GM21515 (cell line): ENCODE data around the gene SDC4.

Source experiments
- ATAC-seq: cut with Tn5 transposase; IDR thresholded peaks from one replicate; pipeline ENCODE4 v1.9.1; 2021; ENCODE audit not compliant: unreplicated experiment

Gene SDC4, protein sequence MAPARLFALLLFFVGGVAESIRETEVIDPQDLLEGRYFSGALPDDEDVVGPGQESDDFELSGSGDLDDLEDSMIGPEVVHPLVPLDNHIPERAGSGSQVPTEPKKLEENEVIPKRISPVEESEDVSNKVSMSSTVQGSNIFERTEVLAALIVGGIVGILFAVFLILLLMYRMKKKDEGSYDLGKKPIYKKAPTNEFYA

GRCh38 chr20:45347936-45348778 is at the start of gene SDC4:
Gene SDC4 (minus strand): TSS chr20:45348424. CDS start chr20:45348384, 40 bp downstream.
- no peak for ATAC-seq

DNA sequence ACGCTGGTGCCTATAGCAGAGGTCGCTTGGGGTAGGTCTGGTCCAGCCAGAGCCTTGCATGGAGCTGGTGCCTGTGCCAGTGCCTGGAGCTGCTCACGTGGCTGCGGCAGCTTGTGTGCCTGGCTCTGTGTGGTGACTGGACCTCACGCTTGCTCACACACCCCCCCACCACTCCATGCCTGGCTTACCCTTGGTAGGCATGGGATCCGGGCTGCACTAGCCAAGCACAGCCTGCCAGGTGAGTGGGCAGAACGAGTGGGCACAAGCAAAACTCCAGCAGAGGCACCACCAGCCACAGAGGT is 46.8 kb upstream of the SDC4 start:
- ATAC-seq: no peak

DNA sequence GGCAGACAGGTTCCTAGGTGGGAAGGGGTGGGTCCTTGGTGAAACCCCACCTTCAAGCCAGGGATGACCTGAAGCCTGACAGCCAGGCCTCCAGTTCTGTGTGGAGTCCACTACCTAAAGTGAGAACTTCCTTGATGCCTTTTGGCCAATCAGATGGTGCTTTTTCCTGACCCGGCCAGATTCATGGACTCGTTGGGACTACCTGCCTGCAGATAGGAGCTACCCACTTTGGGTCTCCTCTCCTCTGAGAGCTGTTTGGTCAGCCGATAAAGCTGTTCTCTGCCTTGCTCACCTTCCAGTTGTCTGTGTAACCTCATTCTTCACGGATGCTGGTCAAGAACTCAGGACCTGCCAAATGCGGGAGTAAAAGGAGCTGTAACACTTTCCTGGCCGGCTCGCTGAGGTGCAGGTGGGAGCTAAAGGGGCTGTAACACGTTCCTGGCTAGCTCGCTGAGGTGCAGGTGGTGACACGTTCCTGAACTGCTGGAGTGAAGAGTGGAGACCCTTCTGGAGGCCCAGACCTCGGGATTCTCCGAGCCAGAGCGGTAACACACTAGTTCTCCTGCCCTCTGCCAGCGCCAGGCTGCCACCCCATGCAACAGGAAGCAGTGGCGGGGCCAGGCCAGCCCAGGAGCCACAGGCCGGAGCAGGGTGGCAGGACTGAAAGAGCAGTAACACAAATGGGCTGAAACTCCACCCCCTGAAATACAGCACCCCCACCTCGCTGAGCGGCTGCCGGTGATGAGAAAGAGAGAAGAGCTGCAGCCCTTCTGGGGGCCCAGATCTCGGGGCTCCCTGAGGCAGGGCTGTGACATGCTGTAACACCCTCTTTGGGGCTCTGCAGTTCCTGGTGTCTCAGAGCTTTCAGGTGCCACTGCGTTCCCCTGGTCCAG is 46.2 kb upstream of the SDC4 start:
- ATAC-seq: no peak

GRCh38 chr20:45392733-45393132 is 44.5 kb upstream of the SDC4 start:
- ATAC-seq: no peak

DNA sequence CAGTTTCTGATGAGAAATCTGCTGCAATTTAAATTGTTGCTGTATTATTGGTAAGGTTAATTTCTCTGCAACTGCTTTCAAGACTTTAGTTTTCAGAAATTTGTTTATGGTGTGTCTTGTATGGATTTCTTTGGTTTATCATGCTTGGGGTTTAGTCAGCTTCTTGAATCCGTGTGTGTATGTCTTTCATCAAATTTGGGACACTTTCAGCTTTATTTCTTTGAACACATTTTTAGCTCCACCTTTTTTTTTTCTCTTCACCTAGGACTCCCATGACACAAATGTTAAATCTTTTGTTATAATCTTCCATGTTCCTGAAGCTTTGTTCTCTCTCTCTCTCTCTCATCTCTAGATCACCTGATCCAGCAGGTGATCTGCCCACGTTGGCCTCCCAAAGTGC is 43.3 kb upstream of the SDC4 start:
- ATAC-seq: no peak

DNA sequence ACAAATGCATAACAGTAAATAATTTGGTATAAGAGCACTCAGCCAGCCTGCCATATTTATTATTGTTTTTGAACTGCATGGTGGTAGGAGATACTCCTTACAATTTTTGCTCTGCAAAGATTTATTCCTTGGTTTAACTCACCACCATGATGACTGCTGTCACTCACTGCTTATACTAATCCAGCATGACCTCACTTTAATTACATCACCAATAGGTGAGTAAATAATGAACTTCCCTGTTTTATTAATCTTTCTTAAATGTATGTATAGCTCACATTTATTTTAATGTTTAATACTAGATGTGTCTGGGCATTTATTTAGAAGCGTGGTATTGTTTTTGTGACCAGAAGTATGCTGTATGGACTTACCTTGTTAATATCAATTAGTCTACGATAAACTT is 42.7 kb upstream of the SDC4 start:
- no peak for ATAC-seq

- no peak for ATAC-seq
Measured at GRCh38 chr20:45387274-45387673, 39.0 kb upstream of the SDC4 start.

DNA sequence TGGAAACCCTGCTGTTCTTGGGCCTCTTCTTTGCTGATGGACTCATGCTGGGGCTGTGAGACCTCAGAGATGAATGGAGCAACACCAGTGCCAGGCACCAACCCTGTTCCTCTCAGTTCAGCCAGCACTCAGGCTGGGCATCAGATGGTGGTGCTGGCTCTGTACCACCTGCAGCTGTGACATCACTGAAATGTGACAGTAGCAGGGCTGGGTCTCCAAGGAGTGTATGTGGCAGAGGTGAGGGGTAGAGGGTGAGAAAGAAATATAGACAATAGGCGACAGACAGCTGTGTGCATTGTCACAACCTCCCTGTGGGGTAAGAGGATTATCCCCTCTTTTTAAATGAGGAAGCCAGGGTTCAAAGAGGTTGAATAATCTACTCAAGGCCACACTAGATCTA is 30.0 kb upstream of the SDC4 start, which contains the start of gene TP53TG5:
TP53TG5 (minus strand) TSS at position 135 of the 400 bp plus-strand sequence; CDS start at position 46, 89 bp downstream.
- no peak for ATAC-seq

DNA sequence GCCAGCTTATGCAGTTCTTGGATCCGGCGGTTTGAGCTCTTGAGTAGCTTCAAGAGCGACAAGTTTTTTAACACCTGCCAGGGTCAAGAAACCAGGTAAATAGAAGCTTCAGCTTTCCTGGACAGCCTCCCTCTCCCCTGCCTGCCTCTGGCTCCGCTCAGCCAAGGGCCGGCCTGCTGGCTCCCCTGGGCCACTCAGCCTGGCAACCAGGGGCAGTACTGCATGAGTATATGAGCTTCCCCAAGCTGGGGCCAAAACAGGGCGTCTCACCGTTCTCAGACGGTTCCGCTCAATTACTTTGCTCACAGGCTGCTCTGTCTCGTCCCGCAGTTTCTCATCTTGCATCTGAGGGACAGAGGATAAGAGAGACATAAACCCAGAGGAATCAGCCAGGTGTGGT is 29.0 kb upstream of the SDC4 start:
- ATAC-seq: no peak

DNA sequence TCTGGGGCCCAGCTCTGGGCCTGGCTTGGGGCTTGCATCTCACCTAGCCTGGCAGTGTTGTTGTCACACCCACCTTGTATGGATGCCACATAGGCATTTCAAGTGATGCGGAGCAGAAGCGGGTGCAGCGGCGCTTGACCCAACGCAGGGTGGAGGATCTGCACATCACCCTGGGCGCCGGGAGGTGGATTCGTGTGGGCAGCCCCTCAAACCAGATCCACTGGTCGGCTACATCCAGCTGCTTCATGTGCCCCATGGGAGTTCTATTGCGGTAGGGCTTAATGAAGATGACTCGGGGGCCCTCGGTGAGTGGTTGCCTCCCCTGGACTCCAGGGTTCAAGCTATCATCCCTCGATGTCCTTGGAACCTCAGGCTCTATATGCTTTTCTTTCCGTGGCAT is 26.7 kb upstream of the SDC4 start:
- no peak for ATAC-seq

DNA sequence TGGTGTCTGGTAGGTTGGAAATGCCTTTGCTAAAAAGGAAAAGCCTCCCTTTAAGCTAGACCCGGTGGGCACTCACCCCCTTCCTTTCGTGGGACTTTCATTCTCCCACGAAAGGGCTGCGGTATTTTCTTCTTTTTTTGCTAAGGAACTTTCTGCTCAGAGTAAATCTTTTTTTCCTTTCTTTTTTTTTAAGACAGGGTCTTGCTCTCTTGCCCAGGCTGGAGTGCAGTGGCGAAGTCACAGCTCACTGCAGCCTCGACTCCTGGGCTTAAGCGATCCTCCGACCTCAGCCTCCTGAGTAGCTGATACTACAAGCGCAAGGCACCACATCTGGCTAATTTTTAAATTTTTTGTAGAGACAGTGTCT is 25.9 kb upstream of the SDC4 start:
- ATAC-seq: no peak

- ATAC-seq: peak; percentile 55
Measured at GRCh38 chr20:45373353-45374100, 25.3 kb upstream of the SDC4 start.

DNA sequence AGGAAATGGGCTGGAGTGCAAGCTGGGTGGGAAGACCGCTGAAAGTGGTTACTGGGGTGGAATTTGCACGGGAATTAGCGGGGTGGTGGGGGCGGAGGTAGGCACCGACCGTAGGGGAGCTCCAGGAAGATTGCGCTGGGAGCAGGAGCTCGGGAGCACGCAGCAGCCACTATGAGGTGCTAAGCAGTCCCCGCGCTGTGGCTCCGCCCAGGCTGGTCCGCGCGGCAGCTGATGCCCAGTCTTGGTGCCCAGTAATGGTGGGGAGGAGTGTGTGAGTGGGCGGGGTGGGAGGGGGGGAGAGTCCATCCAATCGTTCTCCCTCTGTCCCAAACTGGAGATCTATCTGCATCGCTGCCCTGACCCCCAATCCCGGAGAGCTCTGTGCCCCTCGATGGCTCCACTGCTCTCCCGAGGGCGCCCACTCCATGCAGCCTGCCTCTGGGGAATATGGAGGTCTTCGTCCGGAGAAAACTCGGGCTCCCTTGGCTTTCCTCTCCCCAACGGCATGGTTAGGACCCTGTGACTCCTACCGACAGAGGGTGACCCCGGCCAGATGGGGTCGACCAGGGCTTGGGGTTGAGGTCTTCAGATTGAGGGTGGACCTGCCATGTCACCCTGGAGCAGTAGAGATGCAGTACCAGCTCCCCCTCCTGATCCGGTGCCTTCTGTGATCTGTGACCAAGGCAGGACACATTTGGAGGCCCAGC is 24.6 kb upstream of the SDC4 start:
- no peak for ATAC-seq

GRCh38 chr20:45372241-45372640 is 24.0 kb upstream of the SDC4 start:
- ATAC-seq: no peak

DNA sequence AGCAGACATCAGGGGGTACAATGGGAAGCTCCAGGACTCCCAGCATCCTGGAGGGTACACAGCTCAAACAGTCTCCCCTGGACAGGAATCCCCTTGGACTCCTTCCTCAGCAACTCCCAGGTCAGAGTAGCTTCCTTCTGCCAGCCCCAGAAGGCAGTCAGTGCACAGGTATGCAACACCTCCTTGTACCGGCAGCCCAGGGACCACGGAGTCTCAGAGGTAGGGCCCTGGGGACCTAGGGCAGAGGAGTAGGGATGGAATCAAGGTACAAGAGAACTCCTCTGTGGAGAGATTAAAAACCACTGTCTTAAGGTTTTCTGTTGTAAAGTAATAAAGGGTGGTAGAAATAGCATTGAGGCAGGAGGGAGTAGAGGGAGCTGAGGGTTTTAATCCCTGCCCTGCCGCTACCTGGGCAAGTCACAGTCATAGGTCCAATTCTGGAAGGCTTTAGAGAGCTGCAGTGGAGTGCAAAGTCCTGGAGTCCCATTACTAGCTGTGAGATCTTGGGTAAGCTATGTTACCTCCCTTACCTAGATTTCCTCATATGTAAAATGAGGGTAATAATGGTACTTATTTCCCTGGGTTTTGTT is 22.4 kb upstream of the SDC4 start:
- no peak for ATAC-seq

DNA sequence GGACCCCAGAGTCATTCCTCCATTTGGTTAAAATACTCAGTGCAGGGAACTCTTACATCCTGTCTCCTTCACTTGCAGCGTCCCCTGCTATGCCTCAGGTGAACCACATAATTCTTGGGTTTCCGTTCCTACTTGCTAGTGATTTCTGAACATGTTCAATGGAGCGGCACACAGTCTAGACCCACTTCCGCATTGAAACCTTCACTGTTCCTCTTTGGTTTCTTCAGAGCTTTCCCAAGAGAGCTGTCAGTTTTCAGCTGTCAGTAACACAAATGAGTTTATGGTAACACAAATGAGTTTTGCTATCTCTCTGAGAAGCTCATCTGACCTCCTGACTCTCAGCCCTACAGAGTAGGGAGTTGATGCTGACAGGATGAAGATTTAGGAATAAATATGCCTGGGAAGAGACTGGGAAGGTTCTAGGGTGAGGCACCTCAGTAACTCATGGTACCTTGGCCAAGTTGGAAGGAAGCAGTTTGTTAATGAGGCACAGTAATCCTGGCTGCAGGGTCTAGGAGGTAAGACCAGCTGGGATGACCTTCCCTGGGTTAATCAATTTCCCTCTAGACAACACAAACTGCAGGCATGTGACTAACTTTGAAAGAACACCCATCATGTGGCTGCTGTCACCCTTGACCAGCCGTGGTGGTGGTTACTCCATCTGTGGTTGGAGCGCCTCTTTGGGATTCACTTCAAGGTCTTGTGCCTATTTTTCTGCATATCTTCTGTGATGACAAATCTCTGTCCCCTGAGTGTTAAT is 20.2 kb upstream of the SDC4 start:
- peak; percentile 80 for ATAC-seq

DNA sequence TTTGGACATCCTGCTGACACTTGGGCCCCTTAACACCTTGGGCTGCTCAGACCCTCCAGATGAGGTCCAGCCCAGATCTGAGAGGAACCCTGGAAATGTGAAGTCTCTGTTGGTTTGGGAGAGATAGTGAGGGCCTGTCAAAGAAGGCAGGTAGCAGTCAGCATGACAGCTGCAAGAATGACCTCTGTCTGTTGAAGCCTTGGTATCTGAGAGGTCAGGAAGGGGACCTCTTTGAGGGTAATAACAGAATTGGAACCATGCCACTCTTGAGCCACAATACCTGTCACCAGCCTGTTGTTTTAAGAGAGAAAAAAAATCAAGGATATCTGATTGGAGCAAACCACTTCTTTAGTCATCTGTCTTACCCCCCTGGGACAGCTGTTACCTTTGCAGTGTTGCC is 18.9 kb upstream of the SDC4 start:
- no peak for ATAC-seq

- ATAC-seq: no peak
Measured at GRCh38 chr20:45366631-45367030, 18.4 kb upstream of the SDC4 start.

- no peak for ATAC-seq
Measured at GRCh38 chr20:45366192-45366591, 18.0 kb upstream of the SDC4 start.
